NCI-H1105 treated with DMSO at 0.1 percent for 48 hours (cell line): ENCODE results near the gene TIMP2.
"Not testable (repeated sequence)": the region's sequence is repeated elsewhere in the genome, so short reads cannot be mapped to it uniquely, and the experiment has no call there.

Experiments used
- DNase-seq: peaks from one replicate; lab custom pipeline; 2025; lab: John Stamatoyannopoulos, UW

Gene TIMP2

DNA sequence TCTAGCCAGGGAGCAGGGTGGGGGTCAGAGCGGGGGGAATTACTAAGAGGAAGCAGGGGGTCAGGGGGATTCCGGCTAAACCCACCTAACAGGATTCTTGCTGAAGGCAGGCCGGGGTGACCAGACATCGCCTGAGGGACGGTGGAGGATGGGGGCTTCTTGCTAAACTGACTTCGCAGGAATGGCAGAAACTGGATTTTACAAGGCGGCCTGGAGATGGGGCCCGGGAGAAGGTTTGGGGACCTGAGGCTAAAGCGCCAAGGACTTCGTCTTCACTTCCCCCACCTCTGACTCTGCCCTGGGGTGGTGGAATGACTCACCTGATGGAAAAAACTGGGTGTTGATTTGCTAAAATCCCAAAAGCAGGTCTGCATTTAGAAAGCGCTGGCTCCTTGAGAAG, 31.1 kb upstream of the TIMP2 start:
- DNase-seq = no peak

DNA sequence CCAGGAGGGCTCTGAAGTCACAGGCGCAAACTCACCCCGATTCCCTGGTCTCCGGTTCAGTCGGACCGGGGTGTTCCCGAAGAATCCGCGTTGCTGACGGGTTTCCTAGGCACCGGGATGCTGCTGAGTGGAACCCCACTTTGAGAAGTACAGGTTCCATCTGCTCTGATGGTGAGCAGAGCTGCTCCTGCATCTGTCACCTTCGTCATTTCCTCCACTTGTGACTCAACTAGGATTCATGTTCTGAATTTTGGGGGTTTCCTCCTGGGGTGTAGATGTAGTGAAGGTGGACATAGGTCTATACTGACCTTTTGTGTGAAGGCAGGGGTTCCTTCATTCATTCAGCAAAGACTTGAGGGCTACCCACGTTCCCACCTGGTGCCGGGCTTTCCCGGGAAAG, 29.5 kb upstream of the TIMP2 start:
- no peak for DNase-seq

DNA sequence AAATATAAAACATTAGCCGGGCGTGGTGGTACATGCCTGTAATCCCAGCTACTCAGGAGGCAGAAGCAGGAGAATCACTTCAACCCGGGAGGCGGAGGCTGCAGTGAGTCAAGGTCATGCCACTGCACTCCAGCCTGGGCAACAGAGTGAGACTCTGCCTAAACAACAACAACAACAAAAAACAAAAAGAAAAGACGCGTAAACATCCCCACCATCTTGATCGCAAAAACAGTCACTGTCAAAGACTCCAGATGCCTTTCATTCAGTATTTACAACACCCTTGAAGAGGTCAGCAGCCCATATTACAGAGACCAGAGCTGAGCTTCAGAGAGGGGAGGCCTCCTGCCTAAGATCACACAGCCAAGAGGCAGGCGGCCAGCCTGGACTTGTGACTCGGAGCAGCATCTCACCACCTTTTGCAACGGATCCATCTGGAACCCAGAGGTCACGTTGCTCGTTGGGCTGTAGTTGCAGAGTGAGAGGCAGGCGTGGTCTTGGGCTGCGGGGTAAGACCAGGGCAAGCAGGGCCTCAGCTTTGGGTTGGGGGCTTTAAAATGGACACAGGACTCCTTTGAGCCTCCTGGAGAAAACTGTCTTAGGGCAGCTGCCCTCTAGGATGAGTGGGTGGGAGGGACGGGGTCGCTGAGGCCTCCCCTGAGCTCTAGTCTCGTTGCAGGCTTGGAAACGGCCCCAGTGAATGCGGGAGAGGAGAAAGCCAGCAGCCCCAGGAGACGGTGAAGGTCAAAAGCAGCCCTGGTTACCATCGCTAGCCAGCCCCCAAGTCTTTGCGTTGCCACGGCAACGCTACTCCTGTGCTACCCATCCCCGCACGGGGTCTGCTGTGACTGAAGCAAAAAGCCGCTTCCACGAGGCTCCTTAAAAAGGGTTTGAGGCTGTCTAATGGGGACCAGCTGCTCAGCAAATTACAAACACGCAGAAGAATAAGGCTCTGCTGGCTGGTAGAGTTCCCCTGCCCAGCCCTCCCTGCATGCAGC, 28.5 kb upstream of the TIMP2 start:
- no peak for DNase-seq

DNA sequence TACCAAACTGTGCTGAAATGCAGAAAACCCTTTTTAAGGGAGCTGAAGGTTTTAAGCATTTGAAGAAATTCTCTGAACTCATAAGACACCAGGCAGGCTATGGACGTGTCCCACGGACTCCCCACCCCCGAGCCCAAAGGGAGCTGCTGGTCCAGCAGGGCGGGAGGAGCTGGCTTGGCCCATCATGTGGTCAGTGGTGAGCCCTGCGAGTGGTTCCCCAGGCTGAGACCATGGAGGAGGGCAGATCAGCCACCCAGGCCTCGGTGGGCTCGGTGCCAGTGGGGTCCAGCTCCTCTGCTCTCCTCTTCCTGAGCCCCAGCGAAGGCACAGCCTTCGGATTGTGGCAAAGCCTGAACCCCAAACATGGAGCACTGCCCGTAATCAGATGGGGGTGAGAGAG, 27.5 kb upstream of the TIMP2 start:
- no peak for DNase-seq

DNA sequence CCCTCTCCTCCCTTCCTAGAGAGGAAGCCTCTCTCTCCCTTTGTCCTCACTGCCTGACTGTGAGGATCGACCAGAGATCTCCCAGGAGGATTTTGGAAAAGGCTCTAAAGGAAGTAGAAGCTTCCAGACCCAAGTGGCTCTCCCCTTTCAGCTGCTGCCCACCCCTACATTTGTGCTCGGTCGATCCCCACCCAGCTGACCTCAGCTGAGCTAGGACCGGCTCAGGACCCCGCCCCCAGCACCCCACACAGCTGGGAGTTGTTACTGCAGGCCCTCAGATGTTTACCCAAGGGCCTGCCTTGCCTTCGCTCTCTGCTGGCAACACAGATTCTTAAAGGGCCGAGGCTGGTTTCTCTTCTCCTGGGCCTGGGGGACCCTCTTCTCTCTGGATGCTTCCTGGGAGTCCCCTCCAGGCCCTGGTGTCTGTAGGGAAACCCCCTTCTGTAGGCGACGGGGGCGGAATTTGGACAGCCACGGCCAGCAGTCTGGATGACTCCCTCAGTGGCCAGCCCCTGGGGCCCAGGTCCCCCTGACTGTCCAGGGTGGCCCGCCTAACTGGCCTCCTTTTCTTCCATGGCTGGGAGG, 26.9 kb upstream of the TIMP2 start:
- no peak for DNase-seq

DNA sequence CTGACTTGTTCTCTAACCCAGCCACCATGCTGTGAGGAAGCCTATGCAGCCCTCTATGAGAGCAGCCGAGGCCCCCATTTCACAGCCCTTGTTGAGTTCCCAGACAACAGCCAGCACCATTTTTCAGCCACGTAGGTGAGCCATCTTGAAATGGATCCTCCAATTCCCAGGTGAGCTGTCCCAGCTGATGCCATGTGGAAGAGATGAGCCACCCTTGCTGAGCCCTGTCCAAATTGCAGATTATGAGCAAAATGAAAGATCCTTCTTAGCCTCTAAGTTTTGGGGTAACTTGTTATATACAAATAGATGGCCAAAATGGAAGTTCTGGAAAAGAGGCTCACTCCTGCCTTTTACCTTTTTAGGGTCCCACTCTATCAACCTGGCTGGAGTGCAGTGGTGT, 25.7 kb upstream of the TIMP2 start:
- no peak for DNase-seq

DNA sequence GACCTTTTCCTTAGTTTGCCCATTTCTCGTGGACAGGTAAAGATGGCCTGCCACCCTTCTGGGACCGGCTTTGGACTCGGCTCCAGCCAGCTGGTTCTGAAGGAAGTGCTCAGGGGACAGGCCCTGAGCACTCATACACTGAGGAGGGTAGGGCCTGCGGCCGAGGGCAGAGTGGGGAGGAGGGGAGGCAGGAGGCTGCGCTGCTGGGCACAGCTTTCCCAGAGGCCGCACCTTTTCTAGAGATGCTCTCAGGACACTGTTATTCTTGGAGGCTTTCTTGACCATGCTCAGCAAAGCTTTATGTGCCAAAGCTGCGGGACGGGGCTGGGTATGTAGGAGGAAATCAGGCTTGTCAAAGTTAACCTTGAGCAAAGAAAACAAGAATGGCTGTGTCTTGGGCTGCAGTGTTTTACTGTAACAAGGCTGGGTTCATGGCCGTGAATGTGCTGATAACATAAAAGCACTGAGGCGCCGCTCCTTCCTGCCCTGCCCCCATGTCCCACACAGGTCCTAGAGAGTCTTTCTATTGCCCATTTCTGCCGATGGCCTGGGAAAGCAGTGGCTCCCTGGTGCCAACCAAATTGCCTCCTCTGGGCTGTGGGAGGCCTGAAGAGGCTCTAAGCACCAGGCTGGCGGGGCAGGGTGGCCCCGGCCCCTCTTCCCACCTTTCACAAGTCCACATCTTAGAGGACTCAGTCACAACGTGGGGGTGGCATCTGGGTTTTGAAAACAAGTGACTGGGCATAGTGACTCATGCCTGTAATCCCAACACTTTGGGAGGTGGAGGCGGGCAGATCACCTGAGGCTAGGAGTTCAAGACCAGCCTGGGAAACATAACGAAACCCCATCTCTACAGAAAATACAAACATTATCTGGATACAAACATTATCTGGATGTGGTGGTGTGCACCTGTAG, 22.3 kb upstream of the TIMP2 start:
- DNase-seq = no peak

DNA sequence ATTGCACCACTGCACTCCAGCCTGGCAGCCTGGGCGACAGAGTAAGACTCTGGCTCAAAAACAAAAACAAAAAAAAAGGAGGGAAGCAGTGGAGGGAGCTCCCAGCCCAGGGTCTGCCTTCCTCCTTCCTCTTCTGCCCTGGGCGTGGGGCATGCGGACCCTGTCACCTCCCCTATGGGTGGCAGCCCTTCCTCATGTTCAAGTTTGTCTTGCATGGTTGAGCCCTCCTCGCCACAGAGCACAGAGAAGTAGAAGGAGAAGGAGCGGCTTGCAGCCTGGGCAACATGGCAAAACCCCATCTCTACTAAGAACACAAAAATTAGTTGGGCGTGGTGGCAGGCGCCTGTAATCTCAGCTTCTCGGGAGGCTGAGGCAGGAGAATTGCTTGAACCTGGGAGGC, 21.4 kb upstream of the TIMP2 start:
- DNase-seq = no peak

DNA sequence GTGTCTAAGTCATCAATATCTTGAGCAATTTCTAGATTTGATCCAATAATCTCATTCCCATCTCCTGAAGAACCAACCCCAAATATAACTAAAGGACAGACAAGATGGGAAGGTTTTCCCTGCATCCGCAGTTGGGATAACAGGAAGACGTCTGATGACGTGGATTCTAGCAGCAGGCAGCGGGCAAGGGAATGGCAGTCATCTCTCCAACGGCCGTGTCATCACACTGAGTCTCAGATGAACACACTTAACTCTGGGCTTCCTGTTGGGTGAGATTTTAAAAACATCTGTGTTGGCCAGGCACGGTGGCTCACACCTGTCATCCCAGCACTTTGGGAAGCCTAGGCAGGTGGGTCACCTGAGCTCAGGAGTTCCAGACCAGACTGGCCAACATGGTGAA, 20.9 kb upstream of the TIMP2 start:
- DNase-seq = no peak

DNA sequence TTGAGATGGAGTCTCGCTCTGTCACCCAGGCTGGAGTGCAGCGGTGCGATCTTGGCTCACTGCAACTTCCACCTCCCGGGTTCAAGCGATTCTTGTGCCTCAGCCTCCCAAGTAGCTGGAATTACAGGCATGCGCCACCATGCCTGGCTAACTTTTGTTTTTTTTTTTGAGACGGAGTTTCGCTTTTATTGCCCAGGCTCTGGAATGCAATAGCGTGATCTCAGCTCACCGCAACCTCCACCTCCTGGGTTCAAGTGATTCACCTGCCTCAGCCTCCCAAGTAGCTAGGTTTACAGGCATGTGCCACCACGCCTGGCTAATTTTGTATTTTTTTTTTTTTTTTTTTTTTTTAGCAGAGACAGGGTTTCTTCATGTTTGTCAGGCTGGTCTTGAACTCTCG, 20.3 kb upstream of the TIMP2 start:
- not testable (repeated sequence) for DNase-seq

DNA sequence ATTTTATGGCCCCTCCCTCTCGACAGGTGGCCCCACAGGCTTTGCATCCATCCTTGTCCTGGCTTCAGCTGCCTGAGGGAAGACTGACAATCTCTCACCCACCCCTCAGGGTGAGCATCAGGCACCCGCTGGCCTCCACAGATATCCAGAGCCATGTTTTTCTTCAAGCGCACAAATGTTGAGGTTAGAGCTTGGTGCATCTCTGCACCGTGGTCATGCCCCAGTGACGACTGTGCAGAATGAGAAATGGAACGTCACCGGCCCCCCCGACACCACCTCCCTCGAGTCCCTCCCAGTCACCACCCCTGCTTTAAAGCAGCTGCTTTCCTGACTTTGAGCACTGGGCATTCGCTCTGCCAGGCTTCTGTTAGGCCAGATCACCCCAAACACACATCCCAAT, 19.8 kb upstream of the TIMP2 start:
- DNase-seq = no peak

DNA sequence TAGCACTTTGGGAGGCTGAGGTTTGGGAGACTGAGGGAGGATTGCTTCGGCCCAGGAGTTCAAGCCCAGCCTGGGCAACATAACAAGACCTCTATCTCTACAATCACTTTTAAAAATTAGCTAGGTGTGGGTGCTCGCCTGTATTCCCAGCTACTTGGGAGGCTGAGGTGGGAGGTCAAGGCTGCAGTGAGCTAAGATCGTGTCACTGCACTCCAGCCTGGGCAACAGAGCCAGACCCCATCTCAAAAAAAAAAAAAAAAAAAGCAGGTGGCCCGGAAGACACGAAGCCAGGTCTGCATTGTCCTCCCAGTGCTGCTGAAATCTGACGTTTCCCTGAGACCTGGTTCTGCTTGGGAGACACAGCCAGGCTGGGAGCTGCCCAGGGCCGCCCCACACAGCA, 18.8 kb upstream of the TIMP2 start:
- no peak for DNase-seq

DNA sequence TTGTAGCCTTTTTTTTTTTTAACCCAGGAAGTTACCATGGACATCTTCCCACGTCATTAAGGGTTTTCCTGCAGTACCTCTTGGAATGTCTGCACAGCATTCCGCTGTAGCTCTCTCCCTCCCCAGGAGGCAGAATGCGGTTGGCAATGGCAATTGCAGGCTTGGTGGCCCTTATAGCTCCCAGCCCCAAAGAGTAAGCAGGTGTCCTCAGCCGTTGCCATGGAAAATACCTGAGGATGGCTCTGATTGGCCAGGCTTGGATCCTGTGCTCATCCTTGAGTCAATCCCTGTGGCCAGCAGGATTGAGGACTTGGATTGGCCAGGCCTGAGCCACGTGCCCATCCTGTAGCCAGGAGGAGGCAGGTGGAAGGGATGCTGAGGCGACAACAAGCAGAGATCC, 15.5 kb upstream of the TIMP2 start:
- no peak for DNase-seq

DNA sequence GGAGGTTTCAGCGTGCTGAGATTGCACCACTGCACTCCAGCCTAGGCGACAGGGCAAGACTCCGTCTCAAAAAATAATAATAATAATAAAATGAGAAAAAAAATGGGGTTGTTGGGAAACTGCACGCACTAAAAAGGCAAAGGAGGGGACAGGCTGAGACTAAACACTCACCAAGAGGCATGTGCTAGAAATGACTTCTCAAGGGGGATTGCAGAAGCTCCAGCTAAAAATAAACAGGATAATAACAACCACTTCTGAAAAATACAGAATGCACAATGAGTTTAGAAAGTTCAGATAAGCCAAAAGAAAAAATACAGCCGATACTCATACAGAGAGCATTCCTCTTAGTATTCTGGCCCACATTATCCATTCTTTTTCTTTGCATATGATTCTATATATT, 15.1 kb upstream of the TIMP2 start:
- DNase-seq = no peak

DNA sequence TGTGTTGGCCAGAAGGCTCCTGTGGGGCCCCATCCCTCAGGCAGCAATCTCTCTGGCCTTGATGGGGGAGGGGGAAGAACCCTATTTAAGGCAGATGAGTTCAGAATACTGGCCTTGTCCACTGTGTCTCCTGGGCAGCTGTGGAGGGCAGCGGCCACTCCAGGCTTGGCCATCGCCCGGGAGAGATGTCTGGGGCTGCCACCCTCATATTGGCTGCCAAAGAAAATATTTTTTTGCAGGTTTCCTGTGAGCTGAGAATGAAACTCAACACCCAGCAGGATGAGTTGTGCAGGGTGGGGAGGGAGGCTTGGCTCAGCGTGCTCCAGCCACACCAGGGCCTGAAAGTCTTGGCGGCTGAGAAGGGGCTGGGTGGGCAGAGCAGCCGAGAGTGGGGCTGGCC, 14.4 kb upstream of the TIMP2 start:
- no peak for DNase-seq

DNA sequence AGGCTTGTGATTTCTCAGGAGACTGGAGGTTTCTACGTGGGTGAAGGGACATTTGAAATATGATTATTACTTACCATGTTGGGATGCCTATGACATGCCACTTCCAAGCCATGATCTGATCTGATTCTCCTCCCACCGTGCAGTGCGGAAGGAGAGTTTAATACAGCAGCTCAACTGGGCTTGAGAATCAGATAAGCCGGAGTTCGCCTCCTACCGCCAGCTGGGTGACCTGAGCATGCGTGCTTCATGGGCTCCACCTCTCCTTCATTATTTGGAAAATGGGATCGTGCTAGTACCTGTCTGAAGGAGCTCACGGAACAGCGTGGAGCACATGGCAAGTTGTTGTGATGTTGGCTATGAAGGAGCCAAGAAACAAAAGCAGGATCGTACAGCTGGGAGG, 12.4 kb upstream of the TIMP2 start:
- no peak for DNase-seq

DNA sequence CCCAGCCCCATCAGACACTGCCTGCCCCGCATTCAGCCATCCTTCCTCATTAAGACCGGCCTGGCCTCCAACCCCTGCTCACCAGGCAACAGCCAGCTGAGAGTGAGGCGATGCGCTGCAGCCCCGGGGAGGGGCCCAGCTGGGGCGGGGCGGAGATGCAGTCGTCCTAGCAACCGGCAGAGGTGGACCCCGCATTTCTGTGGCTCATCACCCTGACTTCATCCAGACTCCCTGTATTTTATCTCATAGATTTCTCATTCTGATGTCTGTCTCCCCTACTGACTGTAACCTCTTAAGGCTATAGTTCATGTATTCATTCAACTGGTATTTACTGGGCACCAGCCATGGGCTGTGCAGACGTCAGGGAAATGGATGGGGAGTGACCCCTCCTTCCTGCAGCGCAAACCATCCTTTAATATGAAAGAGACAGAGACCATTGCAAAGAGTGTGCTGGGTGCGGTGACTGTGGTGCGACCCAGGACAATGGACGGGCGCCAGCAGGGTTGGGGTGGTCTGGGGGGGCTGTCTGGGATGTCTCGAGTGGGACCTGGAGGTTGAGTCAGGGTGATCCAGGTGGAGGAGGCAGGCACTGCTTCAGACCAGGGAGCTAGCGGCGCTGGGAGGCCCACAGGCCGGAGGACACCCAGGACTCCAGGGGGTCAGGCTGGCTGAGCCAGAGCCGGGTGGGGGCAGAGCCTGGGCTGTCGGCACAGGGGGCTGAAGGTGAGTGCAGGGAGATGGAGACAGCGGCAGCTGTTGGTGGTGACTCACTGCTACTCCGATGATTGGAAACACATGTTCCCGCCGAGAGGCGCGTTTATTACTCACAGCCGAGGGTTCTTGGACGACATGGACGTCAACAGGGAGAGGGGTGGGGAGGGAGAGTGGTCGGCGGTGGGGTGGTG, 10.5 kb upstream of the TIMP2 start:
- DNase-seq = no peak

DNA sequence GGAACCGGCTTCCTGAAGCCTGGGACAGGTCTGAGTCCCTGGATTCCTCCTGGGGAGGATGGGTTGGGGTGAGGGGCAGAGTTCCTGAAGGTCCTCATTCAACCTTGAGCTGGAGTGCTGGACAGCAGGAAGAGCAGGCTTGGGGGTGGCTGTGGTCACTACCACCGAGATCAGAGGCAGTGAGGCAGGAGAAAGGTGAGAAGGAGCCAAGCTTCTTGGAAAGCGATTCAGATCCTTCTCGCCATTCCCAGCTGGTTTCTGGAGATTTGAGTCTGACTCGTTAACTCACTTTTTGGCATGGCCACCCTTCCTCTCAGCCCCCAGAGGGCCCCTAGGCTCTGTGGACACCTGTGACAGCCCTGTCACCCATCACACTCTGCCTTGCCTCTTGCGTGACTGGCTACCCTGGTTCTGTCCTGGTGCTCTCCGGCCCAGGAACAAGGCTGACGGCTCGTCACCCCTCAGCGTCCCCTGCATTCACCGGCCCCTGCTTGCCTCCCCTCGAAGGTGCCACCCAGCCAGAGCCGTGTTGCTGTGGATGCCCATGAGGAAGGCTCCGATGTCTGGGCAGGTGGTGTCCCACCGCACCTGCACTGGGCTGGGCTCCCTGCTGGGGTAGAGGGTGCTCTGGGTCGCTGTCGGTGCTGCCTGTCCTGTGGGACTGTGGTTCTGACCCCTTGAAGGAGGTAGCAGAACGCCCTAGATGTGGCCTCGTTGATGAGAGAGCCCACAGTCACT, 9.7 kb upstream of the TIMP2 start:
- DNase-seq = no peak

DNA sequence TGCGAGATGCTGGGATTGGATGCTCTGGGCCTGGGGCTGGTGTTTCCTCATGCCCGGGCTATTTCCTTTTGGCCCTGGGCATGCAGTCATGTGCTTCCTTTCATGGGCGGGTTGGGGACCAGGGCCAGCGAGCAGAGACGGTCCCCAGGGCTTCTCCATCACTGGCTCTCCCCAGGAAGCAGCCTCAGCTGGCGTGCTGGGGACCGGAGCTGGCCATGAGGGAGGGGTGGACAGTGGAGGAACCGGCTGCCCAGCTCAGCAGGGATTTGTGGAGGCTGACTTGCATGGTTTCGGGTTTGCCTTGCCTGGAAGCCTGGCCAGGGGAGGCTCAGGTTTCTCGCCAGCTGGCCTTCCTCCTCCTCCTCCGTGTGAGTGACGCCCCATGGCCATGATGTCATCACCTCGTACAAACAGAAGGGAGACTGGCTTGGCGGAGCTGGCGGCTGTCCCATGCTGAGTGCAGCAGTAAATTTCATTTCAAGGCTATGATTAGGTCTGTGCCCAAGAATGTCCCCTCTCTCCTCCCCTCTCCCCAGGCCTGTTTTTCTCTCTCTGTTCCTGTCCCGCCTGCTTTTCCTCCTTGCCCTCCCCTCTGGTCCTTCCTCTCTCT, 8.9 kb upstream of the TIMP2 start:
- peak; percentile 56 for DNase-seq
